Activated T-cell treated with anti-CD3 and anti-CD28 coated beads, Interleukin-2, amount 50 U/mL, for 1 hour (primary cell): ENCODE results near the gene DIDO1.
A peak's percentile ranks its signal among the peaks of the same experiment; 100 is the strongest.

Experiments
- DNase-seq: peaks from one replicate; pipeline ENCODE4 v3.0.0-alpha.2; 2020

The DIDO1 gene

DNA sequence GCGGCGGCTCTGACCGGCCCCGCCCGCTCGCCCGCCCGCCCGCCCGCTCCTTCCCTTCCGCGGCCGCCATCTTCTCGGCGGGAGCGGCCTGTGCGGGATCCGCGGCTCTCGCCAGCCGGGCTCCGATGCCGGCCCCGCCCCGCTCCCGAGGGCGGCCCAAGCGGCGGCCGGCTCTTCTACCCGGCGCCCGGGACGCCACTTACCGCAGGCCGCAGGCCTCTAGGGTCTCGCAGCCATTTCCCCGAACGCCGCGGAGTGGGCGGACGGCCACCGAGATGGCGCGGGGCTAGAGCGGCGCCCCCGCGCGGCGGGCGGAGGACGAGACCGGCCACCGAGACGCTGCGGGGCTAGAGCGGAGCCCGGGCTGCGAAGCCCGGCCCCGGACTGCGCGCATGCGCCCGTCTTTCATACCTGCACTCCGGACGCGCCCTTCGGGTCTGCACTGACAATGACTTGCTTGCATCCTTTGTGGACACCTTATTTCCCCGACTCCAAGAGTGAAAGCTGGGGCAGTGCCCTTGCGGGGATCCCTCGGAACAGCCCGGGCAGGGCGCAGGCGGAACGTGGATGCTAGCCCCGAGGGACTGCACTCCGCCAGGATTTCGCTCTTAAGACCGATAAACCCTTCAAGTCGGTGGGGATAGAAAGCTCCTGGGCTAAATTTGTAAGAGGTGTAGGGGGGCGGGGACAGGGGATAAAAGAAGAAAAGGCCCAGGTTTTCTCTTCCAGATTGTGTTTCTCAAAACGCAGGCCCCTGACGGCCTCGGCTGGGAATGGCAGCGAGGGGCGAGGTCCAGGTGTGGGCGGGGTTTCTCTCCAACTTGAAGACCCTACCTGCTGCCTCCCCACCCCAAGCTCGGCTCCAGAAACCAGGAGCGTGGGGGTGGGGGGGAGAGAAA is at the start of gene DIDO1:
Gene DIDO1 (minus strand): TSS at position 277 of the 899 bp plus-strand sequence.
- DNase-seq: peak; percentile 90

DNA sequence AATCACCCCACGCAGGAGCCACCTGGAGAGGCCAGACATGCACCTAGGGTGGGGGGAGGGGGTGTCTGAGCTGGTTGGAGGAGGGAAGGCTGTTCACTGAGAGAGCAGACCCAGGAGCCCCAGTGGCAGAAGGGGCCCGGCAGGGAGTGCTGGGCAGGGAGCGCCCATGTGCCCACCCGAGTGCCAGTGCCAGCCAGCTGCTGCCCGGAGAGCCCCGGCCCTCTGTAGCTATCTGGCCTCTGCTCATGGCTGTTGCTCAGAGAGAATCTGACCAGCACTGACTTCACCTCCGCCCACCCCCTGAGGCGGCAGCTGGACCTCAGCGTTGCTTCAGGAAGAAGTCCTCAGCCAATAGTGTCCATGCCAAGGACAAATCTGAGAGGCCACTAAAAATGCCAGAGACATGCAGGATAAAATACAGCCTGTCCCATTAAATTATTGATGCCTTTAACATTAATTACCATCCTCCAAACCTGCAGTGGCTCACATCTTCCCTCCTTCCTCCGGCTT is 49.0 kb upstream of the DIDO1 start:
- no peak for DNase-seq

DNA sequence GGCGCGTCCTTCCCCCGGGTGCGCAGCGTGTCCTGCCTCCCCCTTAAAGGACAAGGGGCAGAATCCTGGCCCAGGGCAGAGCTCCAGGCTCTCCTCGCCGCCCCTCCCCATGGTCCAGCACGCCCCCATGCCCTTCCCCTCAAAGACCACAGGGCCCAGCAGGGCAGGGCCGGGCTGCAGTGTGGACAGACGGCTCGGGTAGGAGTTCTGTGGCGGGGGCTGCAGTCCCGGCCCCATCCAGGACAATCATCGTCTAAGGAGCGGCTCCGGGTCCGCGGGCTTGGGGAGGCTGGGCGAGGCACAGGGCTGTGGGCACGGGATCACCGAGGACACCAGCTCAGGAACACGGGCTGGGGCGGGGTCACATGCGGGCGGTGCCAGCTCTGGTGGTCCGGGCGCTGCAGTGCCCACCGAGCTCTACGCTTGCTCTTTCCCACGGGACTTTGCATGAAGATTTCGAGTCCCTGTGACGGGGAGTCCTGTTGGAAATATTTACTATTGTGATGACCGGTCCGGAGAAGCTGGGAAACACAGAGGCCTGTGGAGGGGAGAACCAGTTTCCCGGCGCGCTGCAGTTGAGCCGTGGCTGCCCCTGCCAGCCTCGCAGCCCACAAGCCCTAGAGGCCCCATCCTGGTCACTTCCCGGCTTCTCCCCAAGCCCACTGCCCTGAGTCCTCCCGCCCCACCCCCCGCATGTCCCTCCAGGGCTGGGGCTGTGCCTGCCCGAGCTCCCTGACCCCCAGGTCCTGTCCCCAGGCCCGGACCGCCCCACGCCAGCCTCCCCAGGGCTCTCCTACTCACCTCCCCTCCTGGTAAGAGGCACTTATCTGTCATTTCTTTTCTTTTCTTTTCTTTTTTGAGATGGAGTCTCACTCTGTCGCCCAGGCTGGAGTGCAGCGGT is 46.8 kb upstream of the DIDO1 start:
- DNase-seq: no peak

DNA sequence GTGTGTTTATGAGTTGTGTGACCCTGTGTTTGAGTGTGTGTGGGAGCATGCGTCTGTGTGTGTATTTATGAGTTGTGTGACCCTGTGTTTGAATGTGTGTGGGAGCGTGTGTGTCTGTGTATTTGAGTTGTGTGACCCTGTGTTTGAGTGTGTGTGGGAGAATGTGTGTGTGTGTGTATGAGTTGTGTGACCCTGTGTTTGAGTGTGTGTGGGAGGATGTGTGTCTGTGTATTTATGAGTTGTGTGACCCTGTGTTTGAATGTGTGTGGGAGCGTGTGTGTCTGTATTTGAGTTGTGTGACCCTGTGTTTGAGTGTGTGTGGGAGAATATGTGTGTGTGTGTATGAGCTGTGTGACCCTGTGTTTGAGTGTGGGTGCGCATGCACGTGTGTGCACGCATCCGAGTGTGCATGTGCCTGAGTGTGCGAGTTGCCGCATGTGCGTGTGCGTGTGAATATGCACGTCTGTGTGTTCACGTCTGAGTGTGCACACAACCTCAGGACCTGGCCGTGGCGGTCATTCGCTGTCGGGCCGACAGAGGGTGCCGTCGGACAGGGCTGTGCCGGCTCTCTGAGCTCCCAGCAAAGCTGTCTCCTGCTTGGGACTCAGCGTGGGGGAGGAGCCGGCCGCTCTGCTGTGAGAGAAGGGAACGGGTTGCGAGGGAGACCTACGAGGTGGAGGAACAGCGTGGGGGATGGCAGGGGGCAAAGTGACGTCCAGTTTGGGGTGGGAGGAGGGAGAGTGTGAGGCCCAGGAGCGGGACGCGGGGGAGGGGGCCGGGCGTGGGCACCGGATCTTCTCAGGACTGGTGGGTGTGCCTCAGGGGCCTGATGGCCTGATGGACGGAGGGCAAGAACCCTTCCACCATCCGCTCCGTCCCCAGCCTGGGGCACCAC is 45.9 kb upstream of the DIDO1 start:
- DNase-seq: peak; percentile 90

DNA sequence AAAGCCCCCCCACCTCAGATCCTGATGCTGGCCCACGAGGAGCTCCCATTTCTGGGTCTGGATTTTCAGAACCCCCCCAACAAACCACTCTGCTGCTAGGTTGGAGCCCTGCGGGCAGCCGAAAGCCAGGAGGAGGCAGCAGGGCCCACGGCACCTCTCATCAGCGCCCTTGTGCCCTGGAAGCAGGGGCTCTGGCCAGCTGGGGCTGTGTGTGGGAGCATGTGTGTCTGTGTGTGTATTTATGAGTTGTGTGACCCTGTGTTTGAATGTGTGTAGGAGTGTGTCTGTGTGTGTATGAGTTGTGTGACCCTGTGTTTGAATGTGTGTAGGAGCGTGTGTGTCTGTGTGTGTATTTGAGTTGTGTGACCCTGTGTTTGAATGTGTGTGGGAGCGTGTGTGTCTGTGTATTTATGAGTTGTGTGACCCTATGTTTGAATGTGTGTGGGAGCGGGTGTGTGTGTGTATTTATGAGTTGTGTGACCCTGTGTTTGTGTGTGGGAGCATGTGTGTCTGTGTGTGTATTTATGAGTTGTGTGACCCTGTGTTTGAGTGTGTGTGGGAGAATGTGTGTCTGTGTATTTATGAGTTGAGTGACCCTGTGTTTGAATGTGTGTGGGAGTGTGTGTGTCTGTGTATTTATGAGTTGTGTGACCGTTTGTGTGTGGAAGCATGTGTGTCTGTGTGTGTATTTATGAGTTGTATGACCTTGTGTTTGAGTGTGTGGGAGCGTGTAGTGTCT is 45.1 kb upstream of the DIDO1 start:
- DNase-seq: no peak

DNA sequence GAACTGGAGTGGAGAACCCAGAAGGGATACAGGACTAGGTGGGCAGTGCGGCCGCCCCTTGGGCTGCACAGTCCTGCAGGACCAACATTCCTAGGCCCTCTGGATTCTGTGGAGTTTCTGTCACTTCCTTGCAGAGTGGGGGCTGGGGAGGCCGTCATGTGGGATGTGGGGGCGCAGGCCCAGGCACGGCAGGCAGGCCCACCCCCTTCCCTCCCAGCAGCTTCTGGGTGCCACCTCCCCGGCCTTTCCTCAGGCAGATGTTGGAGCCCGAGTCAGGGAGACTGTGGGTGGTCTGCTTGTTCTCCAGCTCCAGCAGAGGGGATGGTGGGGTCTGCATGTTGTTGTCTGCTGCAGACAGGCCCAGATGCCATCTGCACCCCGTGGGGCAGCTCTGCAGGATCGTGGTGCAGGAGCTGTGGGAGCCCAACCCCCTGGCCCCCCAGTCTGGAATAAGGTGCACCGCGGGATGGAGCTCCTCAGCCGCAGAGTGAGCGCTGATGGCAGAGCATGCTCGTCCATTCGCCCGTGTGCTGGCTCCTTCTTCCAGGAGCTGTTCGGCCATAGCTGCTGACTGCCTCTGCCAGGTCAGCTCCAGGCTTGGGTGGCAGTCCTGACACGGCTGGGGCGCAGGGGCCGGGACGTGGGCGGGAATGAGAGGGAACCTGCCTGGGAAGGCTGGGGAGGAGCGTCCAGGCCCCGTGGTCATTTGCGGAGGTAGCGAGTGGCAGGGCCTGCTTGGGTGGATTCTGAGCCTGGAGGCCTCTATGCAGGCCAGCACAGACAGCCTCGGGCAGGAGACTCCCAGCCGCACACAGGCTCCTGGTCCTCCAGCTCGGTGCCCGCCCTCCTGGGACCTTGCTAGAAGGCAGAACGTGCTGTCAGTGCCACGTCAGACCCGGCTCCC is 44.3 kb upstream of the DIDO1 start:
- DNase-seq: no peak

DNA sequence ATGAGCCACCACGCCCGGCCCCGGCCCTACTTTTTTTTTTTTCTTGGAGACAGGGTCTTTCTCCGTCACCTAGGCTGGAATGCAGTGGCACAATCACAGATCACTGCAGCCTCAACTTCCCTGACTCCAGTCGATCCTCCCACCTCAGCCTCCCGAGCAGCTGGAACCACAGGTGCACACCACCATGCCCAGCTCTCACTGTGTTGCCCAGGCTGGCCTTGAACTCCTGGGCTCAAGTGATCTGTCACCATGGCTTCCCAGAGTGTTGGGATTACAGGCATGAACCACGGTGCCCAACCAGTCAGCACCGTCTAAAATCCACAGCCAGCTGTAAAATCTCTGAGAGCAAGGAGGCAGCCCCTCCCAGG is 43.6 kb upstream of the DIDO1 start:
- DNase-seq: no peak

DNA sequence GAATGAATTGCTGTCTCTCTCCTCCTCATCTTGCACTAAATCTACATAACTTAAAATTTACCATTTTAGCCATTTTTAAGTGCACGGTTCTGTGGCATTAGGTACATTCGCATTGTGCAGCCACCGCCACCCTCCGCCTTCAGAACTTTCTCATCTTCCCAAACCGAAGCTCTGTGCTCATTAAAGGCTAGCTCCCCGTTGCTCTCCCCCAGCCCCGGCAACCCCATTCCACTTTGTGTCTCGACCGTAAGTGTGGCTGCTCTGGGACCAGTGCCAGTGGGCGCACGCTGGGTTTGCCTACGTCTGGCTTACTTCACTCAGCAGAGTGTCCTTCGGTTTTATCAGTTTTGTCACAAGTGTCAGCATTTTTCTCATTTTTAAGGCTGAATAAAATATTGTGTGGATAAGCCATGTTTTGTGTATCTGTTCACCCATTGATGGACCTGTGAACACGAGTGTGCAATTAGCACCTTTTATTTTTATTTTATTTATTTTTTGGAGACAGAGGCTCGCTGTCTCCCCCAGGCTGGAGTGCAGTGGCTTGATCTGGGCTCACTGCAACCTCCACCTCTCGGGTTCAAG is 43.0 kb upstream of the DIDO1 start:
- no peak for DNase-seq

DNA sequence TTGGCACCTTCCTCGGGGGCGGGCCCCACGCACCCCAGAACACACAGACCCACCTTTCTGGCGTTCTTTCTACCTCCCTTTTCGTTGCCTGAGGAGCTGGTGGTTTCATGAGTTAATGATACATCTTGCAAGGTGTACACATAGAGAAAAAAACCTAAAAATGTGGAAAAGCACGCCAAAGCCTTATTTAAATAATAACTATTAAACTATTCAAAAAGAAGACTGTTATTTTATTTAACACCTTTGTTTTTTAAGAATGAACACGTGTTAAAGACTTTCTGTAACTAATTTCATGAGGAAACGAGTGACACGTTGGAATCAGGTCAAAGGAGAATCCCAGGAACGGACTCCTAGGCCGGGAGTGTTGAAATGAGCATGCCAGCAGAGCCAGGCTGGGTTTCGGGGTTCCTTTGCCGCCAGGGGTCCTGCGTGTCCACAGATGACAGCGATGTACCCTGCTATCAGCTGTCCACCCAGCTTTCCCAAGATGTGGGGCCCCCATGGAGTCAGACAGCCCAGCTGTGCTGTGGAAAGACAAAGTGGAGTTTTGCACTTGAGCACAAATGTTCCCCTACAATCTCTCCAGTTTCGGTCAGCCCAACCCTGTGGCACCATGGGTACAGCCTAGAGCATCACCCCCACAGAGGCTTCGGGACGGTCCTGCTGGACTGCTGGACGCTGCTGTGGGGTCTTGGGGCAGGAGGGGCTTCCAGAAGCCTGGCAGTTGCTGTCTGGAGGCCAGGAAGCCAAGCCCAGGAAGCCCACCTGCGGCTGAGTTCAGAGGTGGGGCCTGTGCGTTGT is 42.3 kb upstream of the DIDO1 start:
- DNase-seq: no peak

DNA sequence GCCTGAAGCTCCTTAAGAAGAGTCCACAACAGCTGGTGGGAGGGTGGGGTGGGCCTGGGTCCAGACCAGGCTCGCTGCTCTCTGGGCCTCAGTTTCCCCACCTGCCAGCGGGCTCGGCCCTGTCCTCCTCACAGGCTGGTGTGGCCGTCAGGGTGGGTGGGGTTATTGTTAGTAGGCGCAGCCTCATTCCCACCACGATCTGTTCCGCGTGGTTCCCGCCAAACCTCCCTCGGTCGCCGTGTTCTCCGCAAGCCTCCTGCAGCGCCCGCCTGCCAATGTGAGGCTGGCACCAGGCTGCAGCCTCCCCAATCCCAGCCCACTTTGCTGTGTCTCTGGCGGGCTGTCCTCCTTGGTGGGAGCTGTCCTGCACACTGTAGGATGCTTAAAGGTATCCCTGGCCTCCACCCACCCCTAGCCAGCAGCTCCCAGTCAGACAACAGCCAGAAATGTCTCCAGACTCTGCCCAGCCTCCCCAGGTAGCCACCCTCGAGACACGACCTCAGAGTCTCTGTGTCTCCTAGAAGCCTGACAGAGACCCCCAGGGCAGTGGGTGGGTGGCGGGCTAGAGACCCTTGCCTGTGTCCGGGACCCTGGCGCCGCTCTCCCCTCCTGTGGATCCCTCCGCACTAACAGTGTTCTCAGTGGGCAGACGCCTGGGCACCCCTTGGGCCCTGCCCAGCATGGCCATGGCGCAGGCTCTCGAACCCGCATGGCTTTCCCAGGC is 41.5 kb upstream of the DIDO1 start:
- no peak for DNase-seq

DNA sequence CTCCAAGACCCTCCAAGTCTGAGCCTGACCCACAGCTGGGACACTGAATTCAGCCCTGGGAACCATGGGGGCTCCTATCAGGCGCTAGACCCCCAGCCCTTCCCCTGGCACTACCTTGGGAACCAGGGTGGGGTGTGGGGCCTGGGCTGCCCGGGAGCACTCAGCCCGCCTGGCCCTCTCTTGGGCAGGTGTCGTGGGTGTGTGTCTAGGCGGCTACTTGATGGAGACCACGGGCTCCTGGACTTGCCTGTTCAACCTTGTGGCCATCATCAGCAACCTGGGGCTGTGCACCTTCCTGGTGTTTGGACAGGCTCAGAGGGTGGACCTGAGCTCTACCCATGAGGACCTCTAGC is 40.8 kb upstream of the DIDO1 start:
- DNase-seq: no peak

DNA sequence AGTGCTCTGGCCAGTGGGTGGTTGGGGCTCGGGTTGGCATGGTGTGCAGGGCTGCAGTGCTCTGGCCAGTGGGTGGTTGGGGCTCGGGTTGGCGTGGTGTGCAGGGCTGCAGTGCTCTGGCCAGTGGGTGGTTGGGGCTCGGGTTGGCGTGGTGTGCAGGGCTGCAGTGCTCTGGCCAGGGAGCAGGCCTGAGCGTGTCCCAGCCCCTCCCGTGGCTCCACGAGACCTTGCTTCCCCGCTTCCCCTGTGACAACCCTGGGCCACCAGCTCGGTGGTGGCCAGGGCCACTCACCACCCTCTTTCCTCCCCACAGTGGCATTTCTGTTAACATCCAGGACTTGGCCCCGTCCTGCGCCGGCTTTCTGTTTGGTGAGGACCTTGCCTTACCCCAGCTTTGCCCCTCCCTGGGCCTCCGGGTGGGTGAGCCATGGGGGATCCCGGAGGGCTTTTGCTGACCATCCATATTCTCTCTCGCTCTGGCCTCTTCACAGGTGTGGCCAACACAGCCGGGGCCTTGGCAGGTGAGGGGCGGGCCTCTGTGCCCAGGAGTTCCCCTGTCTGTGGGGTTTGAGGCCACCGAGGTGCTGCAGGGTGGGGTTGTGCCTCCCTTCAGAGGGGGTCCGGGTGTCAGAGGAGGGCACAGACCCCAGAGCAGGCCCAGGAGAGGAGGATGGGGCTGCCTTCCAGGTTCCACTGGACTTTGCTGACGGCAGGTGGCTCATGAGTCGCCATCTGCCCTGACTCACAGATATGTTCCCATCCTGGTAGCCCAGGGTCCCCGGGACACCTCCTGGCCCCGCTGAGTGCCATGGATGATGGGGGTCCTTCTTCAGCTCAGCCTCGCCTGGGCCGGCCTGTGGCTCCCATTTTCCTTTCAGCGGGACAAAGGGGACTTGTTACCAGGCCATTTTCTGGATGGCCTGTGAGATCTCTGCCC is 40.2 kb upstream of the DIDO1 start:
- no peak for DNase-seq

DNA sequence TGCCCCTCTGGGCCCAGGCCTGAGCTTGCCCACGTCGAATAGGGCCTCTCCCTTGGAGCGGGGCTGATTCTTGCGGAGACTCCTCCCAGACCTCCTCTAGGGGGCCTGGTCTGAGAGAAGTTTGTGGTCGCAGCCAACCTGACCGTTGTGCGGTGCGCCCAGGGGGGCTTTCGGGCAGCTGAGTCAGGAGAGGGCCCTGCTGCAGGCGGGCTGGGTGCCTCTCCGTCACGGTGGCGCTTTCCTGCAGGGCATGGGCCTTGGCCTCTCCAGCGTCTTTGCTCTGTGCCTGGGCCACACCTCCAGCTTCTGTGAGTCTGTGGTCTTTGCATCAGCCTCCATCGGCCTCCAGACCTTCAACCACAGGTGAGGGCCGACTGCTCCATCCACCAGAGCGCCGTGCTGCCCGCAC is 39.1 kb upstream of the DIDO1 start:
- DNase-seq: no peak

DNA sequence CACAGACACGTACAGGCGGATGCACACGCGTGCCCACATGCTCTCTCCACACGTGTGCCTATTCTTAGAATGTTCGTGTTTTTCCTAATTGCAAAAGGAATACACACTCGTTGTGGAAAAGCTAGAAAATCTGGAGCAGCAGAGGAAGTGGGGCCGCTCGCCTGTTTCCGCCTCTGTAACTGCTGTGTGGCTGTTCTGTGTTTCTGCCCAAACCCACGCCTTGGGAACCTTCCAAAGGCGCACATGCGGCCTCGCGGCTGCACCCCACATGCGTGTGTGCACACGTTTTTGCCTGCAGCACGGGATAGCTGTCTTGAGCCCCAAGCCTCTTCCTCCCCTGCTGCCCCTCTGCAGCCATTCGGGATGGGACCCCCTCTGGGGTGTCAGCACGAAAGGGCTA is 38.4 kb upstream of the DIDO1 start:
- DNase-seq: no peak

DNA sequence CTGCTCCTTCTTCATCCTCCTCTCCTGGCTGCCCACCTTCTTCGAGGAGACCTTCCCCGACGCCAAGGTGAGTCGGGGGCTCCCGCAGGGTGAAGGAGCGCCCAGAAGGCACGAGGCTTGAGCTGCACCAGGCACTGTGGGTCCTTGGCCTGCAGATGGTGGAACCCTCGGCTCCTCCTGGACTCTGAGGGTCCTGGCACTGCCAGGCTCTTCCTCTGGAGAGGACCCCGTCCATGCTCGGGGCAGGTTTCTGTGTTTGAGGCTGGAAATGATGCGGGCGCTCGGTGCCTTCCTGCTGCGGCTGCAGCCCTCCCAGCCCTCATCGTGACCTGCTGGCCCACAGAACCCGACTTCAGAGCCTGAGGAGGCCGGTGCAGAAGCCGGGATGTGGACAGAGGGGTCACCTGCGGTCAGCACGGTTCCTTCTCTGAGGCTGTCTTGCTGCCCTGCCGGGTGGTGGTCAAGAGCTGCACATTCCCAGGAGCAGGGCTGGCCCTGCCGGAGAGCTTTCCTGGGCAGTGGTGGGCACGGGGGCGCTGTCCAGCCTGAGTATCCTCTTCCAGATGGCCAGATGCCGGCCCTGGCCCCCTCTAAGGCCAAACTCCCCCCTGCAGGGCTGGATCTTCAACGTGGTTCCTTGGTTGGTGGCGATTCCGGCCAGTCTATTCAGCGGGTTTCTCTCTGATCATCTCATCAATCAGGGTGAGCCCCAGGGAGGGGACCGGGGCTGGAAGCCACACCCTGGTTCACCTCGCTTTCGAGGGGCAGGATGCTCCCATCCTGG is 37.5 kb upstream of the DIDO1 start:
- DNase-seq: no peak

DNA sequence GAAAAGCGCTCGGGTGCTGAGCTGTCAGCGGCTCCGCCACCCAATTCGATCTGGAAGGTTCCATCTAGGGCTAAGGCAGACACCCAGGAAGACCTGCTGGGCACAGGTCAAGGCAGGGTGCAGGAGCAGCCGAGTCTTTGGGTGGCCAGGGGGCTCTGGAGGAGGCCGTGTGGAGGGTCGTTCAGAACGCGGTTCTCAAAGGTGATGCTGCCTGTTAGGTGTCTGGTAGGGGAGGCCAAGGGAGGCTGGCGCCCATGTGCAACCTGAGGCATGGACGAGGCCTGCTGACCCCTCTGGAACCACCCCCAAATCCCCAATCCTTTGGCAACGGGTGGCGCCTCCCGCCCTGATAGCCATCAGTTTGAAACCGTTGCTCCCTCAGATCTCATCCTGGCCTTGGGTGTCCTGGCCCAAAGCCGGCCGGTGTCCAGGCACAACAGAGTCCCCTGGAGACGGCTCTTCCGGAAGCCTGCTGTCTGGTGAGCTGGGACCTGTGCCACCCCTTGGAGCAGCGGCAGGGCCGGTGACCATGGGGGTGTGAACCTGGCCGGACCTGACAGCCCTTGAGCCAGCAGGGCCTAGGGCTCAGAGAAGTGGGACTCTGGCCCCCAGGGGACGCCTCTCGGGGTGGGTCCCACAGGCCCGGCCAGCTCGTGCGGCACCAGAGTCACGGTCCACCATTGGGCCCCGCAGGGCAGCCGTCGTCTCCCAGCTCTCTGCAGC is 36.7 kb upstream of the DIDO1 start:
- no peak for DNase-seq
